Measurements from ENCODE around the gene TSPAN5.

The TSPAN5 gene

DNA sequence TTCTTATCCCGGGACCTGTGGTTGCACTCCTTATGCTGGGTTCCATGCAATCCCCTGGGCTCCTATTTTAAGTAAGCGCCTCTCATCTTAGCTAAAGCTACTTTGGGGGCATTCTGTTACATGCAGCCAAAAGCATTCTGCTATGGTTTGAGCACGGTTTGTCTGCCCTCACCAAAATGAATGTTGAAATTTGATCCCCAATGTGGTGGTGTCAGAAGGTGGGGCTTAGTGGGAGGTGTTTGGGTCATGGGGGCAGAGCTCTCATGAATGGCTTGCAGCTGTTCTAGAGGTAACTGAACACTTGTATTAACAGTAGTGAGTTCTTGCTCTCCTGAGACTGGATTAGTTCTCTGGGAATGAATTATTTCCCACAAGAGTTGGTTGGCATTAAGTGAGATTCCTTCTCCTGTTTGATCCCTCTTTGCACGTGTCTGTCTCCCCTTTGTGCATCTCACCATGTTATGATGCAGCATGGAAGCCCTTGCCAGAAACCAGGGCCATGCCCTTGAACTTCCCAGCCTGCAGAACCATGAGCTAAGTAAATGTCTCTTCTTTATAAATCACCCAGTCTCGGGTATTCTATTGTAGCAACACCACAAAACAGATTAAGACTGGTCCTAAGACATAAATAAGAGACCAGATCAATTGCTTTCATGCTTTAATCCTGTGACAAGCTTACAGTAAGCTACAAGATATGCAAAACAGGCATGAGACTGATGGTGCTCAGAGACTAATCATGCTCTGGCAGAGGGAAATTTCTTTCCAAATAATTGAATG lies 141.8 kb downstream of the TSPAN5 start:
- no peak for DNase-seq (ENCODE audit: low spot score)

- no peak for DNase-seq (ENCODE audit: low spot score)
These were observed 142.4 kb downstream of the TSPAN5 start for GRCh38 chr4:98516042-98516440.

DNA sequence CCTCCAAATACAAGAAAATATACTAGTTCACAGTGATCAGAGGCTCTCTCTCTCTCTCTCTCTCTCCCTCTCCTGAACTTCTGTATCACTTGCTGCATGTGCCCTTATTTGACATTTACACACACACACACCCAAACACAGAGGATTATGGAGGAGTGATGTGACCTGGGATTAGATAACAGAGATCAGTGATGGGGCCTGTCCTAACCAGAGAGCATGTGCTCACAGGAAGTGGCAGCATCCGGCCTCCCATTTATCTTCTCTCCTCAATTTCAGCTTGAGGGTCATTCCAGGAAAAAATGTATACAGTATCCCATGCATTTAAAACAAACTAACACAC lies 143.0 kb downstream of the TSPAN5 start:
- DNase-seq (ENCODE audit: low spot score): no peak

DNA sequence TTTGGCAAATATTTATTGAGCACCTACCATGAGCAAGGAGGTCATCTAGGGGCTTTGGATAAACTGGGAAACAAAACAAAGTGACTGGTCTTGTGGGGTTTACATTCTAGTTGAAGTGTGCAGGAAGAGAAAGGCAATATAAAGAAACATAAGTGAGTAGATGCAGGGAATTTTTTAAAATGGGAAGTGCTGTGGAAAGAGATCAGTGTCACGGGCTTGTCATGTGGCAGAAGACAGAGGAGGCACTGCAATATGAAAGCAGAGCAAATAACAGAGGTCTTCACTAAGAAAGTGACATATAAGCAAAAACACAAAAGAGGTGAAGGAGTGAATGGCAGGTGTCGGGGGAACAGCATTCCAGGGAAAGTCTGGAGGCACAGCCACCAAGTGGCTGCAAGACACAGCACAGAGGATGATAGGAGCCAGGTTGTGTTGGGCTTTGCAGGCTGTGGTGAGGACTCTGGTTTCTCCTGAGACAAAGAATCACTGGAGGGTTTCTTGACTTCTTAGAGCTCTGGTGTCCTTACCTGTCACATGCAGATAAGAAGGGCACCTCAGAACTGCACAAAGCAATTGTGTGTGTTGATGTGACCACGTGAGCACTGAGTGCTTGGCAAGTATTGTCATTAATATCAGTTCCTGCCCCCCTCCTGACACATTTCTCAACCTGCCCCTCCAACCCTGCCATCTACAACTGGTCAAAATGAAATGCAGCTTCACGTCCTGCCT lies 143.5 kb downstream of the TSPAN5 start:
- DNase-seq (ENCODE audit: low spot score): no peak

DNA sequence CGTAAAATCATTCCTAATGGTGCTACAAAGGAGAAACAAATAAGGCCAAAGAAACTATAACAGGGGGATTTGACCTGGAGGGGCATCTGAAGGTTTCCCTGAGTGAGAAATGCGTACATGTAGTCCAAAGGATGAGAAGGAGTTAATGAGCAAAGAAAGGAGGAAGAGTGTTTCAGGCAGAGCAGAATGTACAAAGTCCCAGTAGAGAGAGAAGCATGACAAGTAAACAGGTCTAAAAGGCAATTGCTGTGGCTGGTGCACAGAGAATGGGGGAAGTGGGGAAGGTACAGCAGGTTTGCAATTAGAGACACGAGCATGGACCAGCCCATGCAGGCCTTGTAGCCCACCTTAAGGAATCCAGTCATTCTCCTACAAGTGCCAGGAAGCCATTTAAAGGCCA lies 145.5 kb downstream of the TSPAN5 start:
- no peak for DNase-seq (ENCODE audit: low spot score)

DNA sequence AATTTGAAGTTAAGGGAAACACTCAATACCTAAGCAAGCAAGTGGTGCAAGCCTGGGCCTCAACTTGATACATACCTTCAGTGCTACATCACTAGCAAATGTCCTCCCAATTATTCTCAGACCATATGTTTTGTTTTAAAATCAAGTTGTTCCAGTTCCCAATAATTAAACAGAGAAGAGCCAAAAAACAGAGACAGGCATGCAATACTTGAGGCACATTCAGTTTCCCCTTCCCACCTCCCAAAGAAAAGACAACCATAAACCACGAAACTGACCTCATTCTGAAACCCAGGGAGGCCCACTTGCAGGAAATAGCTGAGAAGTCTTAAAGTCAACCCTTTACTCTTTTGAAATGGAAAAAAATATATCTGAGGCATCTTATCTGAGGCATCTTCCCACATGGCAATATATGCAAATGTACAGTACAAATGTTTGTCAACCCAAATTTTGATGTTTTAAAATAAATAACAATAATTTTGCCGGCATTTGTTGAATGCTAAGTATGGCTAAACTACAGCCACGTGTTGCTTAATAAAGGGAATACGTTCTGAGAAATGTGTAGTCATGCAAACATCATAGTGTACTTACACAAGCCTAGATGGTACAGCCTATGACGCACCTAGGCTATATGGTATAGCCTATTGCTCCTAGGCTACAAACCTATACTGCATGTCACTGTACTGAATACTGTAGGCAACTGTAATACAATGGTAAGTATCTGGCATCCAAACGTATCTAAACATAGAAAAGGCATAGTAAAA lies 147.5 kb downstream of the TSPAN5 start:
- DNase-seq (ENCODE audit: low spot score): no peak

- DNase-seq (ENCODE audit: low spot score): no peak
These were observed 148.1 kb downstream of the TSPAN5 start for GRCh38 chr4:98510340-98510739.

DNA sequence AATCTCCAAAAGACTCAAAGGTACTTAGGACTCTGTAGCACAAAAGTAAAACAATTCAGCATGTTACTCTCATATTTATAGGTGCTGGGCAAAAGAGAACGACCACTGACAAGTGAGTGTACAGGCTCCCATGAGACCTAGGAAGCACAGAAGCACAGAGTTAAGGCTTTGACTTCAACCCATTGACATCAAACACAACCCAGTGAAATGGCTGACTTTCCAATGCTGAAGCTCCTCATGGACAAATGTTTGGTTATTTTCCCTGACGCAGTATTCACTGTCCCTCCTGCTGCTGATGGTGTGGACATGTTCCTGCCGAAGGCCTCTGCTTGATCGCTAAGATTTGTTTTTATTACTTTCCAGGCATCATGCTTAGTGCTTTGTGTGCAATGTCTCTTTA lies 148.7 kb downstream of the TSPAN5 start:
- DNase-seq (ENCODE audit: low spot score): no peak

DNA sequence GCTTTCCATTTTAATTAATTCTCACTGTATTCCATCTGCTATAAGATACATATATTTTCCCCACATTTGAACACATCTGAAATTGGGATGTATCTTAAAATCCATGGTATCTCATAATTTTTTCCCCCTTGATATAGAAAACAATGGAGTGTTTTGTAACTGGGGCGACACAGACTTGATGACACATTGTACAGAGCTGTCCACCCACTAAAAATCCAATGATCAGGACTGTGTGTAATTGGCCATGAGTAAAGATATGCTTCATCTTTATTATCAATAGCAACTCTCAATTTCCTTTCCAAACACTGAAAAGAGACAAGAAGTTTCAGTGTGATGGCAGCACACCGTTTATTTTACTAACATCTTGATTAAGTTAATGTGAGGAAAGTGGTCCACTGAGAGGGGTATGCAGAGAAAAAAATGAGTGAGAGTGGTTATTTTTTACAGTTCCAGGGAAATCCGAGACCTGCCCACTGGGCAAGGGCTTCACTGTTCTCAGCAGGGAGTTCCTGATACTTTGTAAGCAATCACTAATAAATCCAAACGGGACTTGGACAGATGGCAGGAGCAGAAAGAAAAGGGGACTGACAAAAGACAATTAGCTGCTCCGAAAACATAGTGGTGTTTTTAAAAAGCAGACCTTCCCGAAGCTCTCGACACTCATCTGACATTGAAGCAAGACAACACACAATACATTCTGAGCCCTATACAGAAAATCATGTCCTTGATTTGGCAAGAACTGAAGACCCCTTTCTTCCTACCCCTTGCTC lies 149.4 kb downstream of the TSPAN5 start:
- DNase-seq (ENCODE audit: low spot score): no peak

DNA sequence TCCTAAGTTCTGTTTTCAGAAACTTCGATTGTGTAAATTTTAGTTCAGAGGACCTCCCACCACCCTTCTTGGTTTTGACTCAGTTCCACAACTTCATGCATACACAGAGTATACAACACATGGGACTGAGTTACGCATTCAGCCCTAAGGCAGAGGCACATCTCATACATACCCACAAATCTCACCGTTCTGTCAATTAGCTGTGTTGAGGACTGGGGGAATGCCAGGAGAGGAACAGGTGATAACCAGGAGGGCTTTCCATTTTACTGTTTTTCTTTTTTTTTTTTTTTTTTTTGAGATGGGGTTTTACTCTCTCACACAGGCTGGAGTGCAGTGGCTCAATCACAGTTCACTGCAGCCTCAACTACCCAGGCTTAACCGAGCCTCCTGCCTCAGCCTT lies 150.2 kb downstream of the TSPAN5 start:
- DNase-seq (ENCODE audit: low spot score): no peak

DNA sequence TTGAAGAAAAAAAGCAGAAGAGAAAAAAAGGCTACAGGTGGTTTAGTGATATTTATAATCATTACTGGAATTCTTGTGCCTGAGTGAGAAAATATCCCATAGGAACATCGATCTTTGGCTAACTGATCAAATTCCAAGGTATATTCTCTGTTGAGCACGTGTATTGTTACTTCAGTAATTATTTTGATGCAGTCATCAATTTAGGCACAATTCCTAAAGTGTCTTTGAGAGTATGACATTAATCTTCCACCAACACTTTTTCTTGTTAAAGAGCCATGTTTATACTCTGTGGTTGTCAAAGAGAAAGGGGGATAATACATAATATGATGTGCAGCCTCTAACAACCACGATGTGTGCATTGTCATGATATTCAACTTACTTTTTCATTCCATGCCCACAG lies 151.1 kb downstream of the TSPAN5 start:
- no peak for DNase-seq (ENCODE audit: low spot score)

DNA sequence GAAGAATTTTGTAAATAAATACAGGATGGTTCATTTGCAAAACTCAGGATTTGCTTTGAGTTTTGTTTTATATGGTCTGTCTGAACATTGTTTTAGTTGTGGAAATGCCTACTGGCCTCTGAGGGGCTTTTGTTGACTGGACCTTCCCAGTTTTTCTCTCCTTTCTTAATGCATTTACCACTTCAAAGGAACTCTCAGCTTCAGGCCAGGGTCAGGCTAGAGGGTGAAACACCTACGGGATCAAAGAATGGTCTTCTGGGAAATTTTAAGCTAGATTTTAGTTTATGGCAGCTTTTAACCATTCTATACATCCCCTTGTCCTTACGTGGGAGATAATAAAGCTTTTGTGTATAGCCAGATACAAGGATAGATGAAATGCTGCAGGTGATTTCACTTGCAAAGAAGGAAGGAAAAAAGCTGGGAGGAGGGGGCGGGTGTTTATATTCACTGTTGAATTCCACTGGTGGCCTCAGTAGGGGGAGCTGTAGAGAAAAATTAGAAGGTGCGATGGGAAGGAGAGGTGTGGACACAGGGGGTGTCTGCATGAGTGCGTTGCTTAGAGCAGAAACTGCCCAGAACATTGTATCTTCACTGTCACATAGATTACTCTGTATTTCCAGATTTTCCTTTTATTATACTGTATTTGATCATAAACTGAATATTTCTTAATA lies 151.8 kb downstream of the TSPAN5 start:
- no peak for DNase-seq (ENCODE audit: low spot score)

DNA sequence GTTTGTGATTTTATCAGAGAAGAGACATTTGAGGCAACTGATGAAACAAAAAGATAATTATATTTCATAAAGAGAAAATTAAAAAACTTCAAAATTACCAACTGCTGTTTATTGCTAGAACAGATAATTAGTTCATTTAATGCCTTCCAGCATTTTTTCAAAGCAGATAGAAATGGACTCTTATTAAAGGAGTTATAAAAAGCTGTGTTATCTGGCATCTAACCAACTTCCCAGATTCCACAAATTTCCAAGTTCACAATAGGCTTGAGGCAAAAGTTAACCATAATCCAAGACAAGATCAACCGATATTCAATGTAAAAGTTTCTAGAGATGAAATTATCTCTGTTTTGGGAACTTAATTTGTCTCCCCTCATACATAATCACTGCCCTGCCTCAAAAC lies 152.4 kb downstream of the TSPAN5 start:
- DNase-seq (ENCODE audit: low spot score): no peak

GRCh38 chr4:98504091-98504490 lies 154.3 kb downstream of the TSPAN5 start:
- DNase-seq (ENCODE audit: low spot score): no peak

DNA sequence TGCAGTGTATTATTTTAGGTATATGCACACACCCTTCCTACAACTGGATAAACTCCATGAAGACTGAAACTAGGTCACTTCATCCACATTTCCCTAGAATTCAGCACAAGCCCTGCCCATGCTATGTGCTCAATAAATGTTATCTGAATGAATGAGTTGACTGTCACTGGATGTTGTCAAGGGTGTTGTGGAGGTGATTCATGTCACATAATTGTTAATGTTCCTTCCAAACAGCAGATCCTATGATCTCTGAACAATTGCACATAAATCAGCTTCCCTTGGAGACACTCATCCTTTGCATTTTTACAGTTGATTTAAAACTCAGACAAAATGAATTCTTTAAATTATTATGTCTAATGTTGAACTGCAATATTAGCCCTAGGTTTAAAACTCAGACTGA lies 154.7 kb downstream of the TSPAN5 start:
- DNase-seq (ENCODE audit: low spot score): no peak

DNA sequence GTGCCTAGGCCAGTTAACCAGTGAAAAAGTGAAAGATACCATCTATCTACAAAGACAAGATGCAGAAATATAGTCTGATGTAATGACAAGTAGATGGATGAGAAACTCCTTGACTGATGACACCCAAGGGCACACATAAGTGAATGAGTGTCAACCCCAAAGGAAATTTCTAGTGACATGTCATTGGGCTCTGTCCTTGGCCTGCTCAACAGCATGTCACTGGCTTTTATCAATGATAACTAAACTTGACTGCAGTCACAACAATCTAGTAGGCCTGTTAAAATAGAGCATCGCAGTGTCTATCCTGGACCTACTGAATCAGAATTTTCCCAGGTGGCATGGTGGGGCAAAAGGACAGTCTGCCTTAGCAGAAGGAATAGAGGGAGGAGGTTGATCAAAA lies 155.8 kb downstream of the TSPAN5 start:
- DNase-seq (ENCODE audit: low spot score): no peak

DNA sequence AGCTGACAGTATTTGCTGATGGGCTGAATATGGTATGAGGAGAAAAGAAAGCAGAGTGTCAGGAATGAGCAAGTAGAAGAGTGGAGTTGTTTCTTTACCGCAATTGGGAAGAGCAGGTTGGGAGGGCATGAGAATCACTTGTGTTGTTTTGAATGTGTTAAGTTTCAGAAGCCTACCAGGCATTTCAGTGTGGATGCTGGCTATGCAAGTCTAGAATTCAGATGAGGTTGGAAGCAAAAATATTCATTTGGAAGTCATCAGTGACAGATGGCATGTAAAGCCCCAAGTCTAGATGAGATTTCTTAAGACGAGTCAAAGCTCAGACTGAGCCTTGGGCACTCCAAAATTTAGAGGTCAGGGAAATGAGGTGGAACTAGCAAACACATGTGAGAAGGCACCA lies 156.4 kb downstream of the TSPAN5 start:
- no peak for DNase-seq (ENCODE audit: low spot score)

GRCh38 chr4:98501383-98501782 lies 157.0 kb downstream of the TSPAN5 start:
- DNase-seq (ENCODE audit: low spot score): no peak

- DNase-seq (ENCODE audit: low spot score): no peak
These were observed 159.6 kb downstream of the TSPAN5 start for GRCh38 chr4:98498774-98499173.

GRCh38 chr4:98496152-98496845 lies 162.1 kb downstream of the TSPAN5 start:
- no peak for DNase-seq (ENCODE audit: low spot score)

DNA sequence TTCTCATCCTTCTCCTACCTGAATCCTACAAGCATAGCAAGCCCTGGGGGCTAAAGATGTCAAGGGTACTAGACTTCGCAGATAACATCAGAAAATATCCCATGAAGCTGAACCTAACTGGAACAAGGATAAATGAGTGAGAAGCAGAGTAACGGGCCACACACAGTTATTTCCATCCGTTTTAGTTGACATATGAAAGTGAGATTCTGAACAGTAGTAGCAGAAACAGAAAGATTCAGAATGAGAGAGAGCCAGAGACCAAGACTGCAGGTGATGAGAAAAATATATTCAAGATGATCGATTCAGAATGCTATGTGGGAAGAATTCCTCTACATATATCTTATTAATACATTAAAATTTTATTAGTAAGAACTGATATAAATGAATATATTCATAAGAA lies 165.1 kb downstream of the TSPAN5 start:
- DNase-seq (ENCODE audit: low spot score): no peak
